GM19238 (cell line): ENCODE results near the gene PARVB.

Experiments
- DNase-seq: peaks from one replicate; pipeline ENCODE4 v3.0.0; 2011; ENCODE audit warnings: low spot score; ENCODE audit not compliant: insufficient read length

PARVB gene

DNA sequence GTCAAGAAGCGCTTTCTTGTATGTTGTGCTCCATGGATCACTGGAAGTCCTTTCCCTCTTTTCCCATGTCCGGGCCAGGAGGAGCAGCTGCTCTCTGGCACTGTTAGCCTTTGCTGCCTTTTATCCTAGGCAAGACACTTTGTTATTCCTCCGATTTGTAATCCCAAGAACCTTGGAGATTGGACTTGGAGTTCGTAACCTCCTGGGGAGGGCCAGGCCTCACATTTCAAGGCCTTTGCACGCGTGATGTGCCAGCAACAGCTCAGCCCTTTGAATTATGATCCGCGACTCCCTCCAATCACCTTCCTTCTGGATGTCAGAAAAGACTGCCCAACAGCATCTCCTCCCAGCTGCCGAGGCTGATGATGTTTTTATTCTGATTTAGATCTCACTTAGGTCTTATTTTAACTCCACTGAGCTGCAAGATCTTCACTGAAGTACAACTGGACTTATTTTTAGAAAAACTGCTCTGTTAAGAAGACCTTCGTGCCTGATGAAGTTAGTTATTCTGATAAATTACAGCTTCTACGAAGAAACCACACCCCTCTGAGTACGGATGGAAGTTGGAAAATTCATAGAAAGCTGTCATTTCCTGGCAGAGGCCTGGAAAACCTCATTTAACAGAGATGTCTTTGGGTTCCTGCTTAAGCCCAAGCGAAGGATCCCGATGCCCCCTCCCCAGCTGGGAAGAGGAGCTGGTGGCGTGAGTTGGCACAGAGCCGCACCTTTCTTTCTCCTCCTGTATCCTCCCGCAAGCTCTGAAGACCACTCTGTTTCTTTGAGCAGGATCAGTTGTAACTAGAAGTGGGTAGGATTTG is 62.4 kb downstream of the PARVB start:
- no peak for DNase-seq

DNA sequence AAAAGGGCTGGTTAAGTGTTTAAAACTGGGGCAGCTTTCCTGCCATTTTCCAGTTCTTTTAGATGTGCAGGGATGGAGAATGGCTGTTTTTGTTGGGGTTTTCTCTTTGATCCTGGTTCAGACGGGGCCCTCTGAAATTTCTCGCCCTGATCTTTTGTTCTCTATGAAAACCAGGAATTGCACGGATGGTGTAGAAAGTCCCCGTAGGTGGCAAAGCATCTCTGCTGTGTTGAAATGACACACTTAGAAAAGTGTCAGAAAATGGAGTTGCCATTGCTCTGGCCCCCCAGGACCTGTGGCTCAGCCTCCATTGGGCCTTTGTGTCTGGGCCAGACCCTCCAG is 63.0 kb downstream of the PARVB start:
- no peak for DNase-seq

DNA sequence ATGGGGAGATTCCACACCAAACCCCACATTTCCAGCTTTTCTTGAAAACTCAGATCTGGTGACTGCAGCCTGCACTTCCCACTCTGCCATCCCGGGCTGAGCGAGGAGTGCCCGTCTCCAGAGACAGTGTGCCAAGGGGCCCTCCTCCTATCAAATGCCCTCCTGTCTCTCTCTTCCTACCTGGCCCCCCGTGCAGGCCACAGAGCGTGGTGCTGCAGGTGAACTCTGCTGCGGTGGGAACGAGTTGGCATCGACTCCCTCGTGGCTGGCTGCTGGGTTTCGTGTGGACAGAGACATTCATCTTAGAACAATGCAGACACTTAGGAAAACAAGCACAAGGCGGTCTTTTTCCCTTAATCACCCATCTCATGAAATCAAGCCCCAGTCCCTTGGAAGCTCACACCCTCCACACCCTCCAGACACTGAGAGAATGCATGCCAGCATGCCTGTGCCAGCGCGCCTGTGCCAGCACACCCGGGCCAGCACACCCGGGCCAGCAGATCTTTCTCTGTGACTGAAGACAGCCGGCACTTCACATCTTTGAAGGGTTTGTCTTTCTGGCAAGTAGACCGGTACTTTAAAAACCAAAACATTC is 65.0 kb downstream of the PARVB start:
- DNase-seq = no peak

- no peak for DNase-seq
Observed at GRCh38 chr22:44089717-44090570, 65.8 kb downstream of the PARVB start.

DNA sequence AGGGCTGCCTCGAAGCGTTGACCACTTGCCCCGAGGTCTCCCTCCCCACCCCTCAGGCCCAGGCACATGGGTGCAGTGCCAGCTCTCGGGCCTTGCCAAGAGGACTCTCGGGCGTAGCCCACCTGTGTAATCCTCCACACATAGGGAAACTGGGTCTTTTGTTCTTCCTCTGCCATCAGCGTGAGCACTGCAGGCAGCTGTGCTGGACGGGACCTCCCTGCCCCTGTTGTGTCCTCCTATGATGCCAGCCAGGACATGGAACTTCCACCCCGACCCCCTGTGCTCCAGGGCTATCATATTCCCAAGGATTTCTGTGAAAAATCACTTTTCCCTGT is 66.4 kb downstream of the PARVB start:
- no peak for DNase-seq

- no peak for DNase-seq
Observed at GRCh38 chr22:44091021-44091721, 67.1 kb downstream of the PARVB start.

DNA sequence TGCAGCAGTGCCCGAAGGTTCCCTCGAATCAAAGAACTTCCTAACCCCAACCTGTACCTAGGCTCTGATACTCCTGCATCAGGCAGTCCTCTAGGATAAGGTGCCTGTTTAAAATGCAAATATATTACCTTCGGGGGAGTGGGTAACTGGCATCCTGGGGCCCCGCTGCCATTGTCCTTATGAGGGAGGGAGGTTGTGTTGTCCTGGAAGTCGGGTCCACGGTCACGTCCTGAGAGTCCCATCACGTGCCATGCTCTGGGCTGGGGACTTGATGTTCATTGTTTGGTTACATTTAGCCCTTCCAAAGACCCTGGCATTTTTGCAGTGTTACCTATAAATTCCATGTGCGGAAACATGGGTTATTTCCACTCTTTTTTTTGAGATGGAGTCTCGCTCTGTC is 67.6 kb downstream of the PARVB start:
- DNase-seq = no peak

GRCh38 chr22:44092636-44093220 is 68.6 kb downstream of the PARVB start:
- no peak for DNase-seq

- DNase-seq = no peak
Observed at GRCh38 chr22:44093791-44094190, 69.7 kb downstream of the PARVB start.

- DNase-seq = no peak
Observed at GRCh38 chr22:44094751-44095302, 70.7 kb downstream of the PARVB start.

DNA sequence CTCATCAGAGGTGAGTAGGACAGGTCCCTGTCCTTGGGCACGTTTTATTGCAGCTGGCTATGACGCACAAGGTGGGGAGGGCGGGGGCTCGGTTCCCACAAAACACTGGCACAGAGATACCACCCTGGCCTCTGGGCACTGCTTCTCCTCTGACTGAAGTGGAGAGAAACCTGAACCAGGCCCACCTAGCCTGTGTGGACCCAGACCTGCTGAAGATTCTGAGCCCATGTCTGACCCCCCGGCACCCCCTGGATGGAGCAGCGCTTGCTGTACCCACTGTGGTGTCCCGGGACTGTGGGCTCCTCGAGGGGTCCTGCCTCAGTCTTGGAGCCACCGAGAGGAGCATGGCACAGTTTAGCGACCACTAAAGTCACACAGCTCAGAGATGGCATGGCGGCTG is 72.6 kb downstream of the PARVB start:
- DNase-seq = no peak

GRCh38 chr22:44097263-44098020 is 73.3 kb downstream of the PARVB start:
- no peak for DNase-seq

- no peak for DNase-seq
Observed at GRCh38 chr22:44098021-44098739, 74.1 kb downstream of the PARVB start.

DNA sequence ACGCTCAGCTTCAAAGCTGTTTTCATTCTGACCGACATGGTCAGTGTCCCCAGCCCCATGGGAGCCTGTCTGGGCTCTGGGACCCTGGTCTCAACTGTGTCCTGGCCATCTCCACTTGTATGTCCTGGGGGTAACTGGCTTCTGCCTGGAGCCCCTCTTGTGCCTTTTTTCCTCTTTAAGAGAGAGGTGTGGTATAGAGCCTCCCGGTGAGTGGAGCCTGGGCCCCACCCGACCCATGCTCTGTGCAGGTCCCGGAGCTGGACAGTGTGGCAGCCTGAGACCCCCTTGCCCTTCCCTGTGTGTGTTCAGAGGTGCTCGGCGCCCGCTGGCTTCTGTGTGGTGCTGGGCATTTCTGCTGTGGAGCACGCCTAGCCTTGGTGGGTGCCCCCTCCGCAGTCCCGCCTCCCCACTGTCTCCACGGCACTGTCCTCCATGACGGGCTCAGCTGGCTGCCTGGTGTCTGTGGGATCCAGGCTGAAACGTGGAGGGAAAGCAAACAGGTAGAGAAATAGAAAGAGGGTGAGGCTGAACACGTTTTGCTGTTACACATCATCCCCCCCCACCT is 74.9 kb downstream of the PARVB start:
- DNase-seq = no peak

GRCh38 chr22:44099696-44100095 is 75.6 kb downstream of the PARVB start:
- DNase-seq = no peak

DNA sequence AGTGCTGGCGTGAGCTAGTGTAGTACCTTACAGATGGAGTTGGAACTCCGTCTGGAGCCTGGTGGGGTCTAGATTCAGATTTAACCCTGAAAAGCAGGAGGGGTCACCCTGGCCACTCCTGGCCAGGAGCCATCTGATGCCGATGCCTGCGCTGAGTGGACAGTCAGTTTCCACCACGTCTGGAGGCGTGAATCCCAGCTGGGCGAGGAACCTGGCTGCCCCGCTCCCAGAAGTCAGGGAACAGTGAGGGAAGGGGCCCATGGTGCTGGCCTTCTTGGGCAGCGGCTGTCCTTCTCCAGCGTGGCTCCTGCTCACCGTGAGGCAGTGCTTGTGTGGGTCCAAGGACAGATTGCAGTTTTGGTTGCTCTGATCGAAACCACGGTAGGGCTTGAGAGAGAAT is 76.3 kb downstream of the PARVB start:
- DNase-seq = no peak

DNA sequence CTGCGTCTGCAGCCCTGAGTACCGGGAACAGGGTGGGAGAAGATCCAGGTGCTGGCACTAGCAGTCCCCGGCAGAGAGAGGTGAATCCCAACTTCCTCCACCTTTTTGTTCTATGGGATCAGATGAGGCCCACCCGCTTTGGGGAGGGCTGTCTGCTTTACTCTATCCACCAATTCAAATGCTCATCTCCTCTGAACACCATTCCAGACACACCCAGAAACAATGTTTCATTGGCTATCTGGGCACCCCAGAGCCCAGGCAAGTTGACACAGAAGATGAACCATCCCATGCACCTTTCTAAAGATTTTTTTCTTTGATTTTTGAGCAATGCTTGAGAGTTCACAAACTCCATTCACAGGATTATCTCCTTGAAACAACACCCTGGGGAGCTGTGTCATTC is 78.0 kb downstream of the PARVB start:
- DNase-seq = no peak

DNA sequence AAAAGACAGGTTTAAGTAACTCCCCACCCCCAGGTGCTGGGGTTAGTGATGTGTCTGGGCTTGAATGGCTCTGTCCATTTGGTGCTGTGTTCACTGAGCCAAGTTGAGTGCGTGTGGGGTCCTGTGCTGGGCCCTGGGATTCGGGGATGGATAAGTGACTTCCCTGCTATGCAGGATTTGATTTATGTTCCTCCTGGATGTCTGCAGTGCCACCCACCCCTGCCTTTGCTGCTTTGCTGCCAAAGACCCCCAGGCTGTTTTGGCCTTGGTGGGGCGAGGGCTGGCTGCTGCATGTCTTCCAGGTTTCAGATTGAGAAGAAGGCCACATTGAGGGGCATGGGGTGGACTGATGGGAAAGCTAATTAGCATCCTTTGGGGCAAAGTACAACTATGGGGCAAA is 78.8 kb downstream of the PARVB start:
- DNase-seq = no peak

- DNase-seq = no peak
Observed at GRCh38 chr22:44103735-44104480, 79.8 kb downstream of the PARVB start.
